SK-MEL-5 (cell line): Measurements from ENCODE around the gene CTNNBIP1. TPM values are rescaled to one million over a fixed set of nuclear protein-coding genes. Genes with fewer than 3 reads are reported as not detected.
A peak's percentile ranks its signal among the peaks of the same experiment; 100 is the strongest.

Experiments used
- DNase-seq: peaks from one replicate; pipeline ENCODE4 v3.0.0-alpha.2; 2016; ENCODE audit warnings: low read depth, low spot score
- in situ Hi-C: cut with HindIII; loops from 2 replicates; pipeline ENCODE4 v1.10.0; 2016; ENCODE audit warnings: low sequenced_read_pairs, high pct_unique_total_duplicates, low pct_unique_long_range_greater_than_20kb
- total RNA-seq: library from RNA; depleted of rRNA; stranded (reverse); fragments of >200 nt; shearing (Covaris generic); gene quantifications from 2 replicates; pipeline ENCODE4 v1.2.3, GENCODE V29; 2014

CTNNBIP1 gene
- total RNA-seq, 1 experiment from 2014 or later = 38.3 TPM

GRCh38 chr1:9908871-9909233 is 1.2 kb downstream of the CTNNBIP1 start:
- in situ Hi-C loops = no loop called here
- DNase-seq = no peak

- in situ Hi-C loops = no loop called here
- no peak for DNase-seq
Observed at GRCh38 chr1:9907441-9907840, 2.6 kb downstream of the CTNNBIP1 start.

GRCh38 chr1:9906466-9906865 is 3.6 kb downstream of the CTNNBIP1 start:
- no peak for DNase-seq
- in situ Hi-C loops = no loop called here

GRCh38 chr1:9905010-9905409 is 5.1 kb downstream of the CTNNBIP1 start:
- in situ Hi-C loops = no loop called here

GRCh38 chr1:9904596-9904995 is 5.5 kb downstream of the CTNNBIP1 start:
- in situ Hi-C loops = no loop called here
- DNase-seq = no peak

More at GRCh38 chr1:9905010-9905409, 5.1 kb downstream of the CTNNBIP1 start:
- no peak for DNase-seq

DNA sequence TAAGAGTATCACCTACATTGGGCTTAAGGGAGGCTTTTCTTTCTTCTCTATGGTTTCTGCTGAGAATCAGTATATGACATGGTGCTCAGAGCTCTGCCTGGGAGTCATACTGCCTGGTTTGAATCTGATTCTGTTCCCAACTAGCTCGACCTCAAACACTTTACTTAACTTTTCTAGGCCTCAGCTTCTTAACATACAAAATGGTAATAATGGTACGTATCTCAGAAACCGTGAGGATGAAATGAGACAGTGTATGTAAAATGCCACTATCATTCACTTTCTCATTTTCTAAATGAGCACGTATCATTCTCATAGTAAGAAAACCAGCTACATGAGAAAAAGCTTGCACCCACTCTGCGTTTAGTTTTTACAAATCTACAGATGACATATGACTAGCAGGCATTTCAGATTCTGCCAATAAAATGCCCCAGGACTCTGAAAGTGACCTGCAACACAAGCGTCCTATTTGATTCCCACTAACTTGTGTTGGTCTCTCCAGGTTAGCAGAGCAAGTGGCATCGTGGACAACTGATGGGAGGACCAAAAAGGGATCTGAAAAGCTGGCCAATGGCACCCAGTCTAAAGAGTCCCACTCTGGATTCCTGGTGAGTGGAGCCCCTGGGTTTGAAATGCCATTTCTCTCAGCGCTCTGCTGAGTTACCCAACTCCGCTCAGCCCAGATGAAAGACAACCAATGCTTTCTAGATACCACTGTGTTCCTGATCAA is 6.1 kb downstream of the CTNNBIP1 start:
- DNase-seq = no peak
- in situ Hi-C loops = no loop called here

GRCh38 chr1:9902060-9902452 is 8.0 kb downstream of the CTNNBIP1 start:
- no peak for DNase-seq
- in situ Hi-C loops = no loop called here

- no peak for DNase-seq
- in situ Hi-C loops = no loop called here
Observed at GRCh38 chr1:9901148-9902059, 8.7 kb downstream of the CTNNBIP1 start.

- peak; percentile 67 for DNase-seq
- in situ Hi-C loops = no loop called here
Observed at GRCh38 chr1:9900142-9901043, 9.7 kb downstream of the CTNNBIP1 start.

DNA sequence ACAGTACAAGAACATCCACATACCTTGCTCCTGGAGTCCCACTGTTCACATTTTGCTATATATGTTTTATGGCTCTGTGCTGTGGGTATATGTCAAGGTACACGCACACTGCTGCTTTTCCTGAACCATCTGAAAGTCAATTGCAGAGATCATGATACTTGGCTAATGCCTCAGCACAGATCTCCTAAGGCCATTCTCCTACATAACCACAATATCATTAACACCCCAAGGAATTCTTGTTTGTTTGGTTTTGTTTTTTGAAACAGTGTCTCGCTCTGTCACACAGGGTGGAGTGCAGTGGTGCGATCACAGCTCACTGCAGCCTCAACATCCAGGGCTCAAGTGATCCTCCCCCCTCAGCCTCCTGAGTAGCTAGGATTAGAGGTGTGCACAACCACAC is 16.0 kb downstream of the CTNNBIP1 start:
- in situ Hi-C loops = no loop called here

DNA sequence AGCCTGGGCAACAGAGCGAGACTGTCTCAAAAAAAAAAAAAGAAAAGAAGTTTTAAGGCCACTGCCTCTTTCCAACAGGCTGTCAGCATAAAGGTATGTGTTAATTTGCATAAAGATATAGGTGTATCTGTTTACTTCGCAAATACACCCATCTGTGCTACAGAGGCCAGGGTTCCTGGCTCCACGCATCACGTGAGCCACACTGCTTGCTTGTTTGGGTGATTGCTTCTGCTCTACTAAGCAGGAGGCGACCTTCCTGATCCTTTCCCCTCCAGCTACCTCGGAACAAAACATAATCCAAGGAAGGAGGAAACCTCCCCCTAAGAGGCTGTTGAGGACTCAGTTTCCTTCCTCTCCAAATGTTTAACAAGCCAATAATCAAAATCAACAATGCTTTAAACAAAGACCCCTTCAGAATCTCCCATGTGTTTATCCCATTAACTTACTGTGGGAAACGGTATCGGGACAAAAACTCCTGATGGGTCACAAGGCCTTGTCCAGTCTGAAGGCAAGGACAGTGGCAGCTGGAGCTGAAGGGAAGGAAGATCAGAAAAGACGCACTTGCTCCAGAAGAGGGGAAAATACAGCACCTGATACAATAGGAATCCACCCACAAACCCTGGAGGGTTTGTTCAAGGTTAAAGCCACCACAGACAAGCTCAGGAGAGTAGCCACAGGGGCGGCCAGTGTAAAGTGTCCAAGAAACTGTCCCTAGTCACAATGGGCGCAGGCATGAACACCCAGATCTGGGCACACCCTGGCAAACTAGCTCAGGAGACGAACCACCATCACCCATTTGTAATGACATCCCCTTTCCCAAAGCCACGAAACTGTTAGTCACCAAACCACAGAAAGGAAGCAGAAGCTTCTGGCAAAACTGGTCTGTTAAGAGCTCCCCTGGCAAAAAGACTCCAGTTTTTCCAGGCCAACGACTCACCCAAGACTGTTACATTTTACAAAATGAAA is 17.2 kb downstream of the CTNNBIP1 start:
- in situ Hi-C loops = no loop called here
- peak; percentile 30 for DNase-seq

More for the DNA sequence above, 16.0 kb downstream of the CTNNBIP1 start:
- no peak for DNase-seq

- in situ Hi-C loops = no loop called here
- no peak for DNase-seq
Observed at GRCh38 chr1:9891207-9891606, 18.9 kb downstream of the CTNNBIP1 start.

- DNase-seq = peak; percentile 29
- in situ Hi-C loops = no loop called here
Observed at GRCh38 chr1:9890224-9890731, 19.8 kb downstream of the CTNNBIP1 start.

GRCh38 chr1:9889411-9889810 is 20.7 kb downstream of the CTNNBIP1 start:
- no peak for DNase-seq
- in situ Hi-C loops = no loop called here

DNA sequence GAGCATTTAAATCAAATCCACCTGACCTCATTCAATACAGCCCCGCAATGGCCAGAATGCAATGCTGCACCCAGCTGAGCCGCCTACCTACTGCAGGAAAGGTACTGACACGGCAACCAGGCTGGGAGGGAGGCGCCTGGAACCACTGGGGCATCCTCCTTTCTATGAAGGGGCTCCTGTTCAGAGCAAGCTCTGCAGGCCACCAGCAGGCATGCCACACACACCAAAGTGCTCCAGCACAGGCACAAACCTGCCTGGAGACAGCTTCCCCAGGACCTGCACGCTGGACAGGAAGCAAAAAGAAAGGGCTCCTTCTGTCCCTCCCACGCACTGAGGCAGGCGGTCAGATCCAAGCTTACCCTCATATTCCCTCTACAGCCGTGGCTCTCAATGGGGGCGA is 21.2 kb downstream of the CTNNBIP1 start:
- no peak for DNase-seq
- in situ Hi-C loops = no loop called here

- in situ Hi-C loops = no loop called here
- no peak for DNase-seq
Observed at GRCh38 chr1:9887070-9887469, 23.0 kb downstream of the CTNNBIP1 start.
